T-cell (primary cell): ENCODE results near the gene CD63. TPM values are rescaled to one million over a fixed set of nuclear protein-coding genes. Genes with fewer than 3 reads are reported as not detected.

Experiments
- total RNA-seq, 35 experiments: library from RNA in 6 of 35; stranded (reverse) in 6 of 35; fragments of 120-200 nt in 1 of 35; gene quantifications; one replicate each; pipeline versions ENCODE4 v1.2.1 to v1.2.4 and lab custom pipeline; 2013 to 2026

The CD63 gene
- total RNA-seq, 5 donors from 2014 or later (not counting 1 experiment from before 2014, with no cell fraction given): 41.3 to 88.2 (median 73.5) TPM

Other genes with a start within 250 kb of the CD63 start
- not detected for gene OR6C68, start 236.6 kb downstream of the CD63 start, total RNA-seq
- not detected for gene OR6C4, start 179.4 kb downstream of the CD63 start, total RNA-seq
- under 1 TPM in 1 of 5 donors, not detected in 4; 0.55 TPM for gene OR2AP1, start 156.5 kb downstream of the CD63 start, total RNA-seq
- not detected for gene OR10P1, start 92.1 kb downstream of the CD63 start, total RNA-seq
- 1 to 10 TPM; 2.6 to 4.6 (median 3.1) TPM for gene ITGA7, start 21.1 kb downstream of the CD63 start, total RNA-seq
- gene BLOC1S1, start 13.0 kb downstream of the CD63 start, total RNA-seq: 10 to 100 TPM; 49.4 to 76.6 (median 72.7) TPM
- gene RDH5, start 8.6 kb downstream of the CD63 start, total RNA-seq: 10 to 100 TPM; 13.0 to 29.1 (median 22.4) TPM
- 10 to 100 TPM in 4 of 5 donors, 1 to 10 TPM in 1; 7.5 to 12.9 (median 11.5) TPM for gene GDF11, start 14.1 kb upstream of the CD63 start, total RNA-seq
- 10 to 100 TPM; 36.9 to 50.3 (median 46.8) TPM for gene SARNP, start 88.7 kb upstream of the CD63 start, total RNA-seq
- gene ORMDL2, start 89.0 kb upstream of the CD63 start, total RNA-seq: 10 to 100 TPM; 19.0 to 46.8 (median 41.6) TPM
- gene DNAJC14, start 100.6 kb upstream of the CD63 start, total RNA-seq: 10 to 100 TPM; 21.5 to 34.5 (median 30.7) TPM
- gene MMP19, start 113.9 kb upstream of the CD63 start, total RNA-seq: not detected
- 10 to 100 TPM; 21.7 to 40.9 (median 30.7) TPM for gene PYM1, start 198.9 kb upstream of the CD63 start, total RNA-seq
- gene DGKA, start 202.2 kb upstream of the CD63 start, total RNA-seq: 1,000 to 10,000 TPM in 4 of 5 donors, 100 to 1,000 TPM in 1; 896 to 1,314 (median 1,231) TPM
- gene PMEL, start 237.0 kb upstream of the CD63 start, total RNA-seq: under 1 TPM in 1 of 5 donors, not detected in 4; 0.20 TPM
- gene CDK2, start 237.8 kb upstream of the CD63 start, total RNA-seq: 10 to 100 TPM; 17.8 to 32.3 (median 23.3) TPM
- 10 to 100 TPM; 58.6 to 99.8 (median 85.7) TPM for gene RAB5B, start 245.1 kb upstream of the CD63 start, total RNA-seq